IPS-11a (cell line): Measurements from ENCODE around the gene JAZF1.

Source experiments
- H3K4me3 ChIP-seq: one replicate; pipeline ENCODE4 v1.5.1; 2013; ENCODE audit warnings: low read depth, low read length, control low read depth

The JAZF1 gene

DNA sequence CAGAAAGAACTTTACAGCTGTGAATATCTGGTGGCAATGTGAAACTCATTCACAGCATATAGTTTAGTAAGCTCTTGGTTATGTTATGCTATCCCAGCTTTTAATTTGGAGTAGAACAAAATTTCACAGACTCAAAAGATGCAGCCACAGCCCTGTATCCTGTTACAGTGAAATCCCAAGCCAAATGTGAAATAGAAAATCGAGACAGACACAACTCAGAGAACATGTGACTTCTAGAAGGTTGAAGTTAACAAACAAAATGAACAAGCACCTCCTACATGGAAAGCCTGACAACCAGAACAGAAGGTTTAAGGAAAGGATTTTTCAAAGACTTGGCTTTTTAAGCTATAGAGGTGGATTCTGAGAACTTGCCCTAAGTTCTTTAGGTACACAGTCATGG, 39.6 kb downstream of the JAZF1 start:
- H3K4me3 ChIP-seq: no peak overlapping the region

DNA sequence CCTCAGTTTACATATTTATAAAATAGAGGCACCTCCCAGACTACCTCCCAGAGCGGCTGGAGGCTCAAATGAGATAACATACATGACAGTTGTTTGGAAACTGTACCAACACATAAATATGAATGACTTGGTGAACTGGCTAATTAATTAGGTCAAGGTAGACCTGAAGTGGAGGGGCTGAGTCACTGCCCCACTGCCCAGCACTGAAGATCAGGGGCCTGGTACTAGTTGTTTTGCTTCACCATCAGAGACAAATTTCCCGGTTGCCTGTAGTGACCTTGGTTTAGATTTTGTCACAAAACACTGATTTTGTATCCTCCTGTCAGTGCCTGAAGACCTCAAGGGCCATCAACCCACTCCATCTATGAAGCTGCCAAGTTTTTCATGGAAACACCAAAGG, 41.8 kb downstream of the JAZF1 start:
- H3K4me3 ChIP-seq: no peak overlapping the region

DNA sequence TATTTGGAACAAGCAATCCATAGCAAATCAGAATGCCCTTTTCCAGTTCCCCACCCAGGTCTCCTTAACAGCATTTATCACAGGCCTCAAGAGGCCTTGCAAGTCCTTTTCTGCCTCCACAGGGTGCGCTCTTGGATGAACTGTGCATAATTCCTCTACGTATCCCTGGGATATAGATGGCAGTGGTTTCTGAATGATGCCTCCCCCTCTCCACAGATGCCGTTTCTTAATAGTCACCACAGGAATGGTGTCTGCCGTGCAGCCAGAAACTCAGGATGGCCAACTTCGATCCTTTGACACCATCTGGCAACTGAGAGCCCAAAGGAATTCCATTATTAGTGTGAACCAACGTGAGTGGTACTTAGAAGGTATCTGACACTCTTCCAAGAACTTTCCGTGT, 43.1 kb downstream of the JAZF1 start:
- no peak overlapping the region for H3K4me3 ChIP-seq

DNA sequence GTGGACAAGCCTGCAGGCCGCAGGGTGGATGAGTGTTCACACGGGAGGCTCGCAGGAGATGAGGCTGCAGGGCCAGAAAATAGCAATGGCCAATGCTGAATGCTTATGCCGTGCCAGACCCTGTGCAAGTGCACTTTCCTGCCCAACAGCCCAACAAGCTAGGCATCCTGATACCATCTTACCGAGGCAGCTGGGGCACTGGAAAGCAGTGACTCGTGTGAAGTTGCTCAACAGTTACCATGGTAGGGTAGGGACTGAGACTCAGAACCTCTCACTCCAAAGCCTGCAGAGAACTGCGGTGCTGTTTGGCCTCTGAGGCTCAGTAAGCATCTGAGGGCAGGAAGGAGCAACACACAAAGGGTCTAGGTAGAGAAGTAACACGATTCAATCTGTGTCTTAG, 43.7 kb downstream of the JAZF1 start:
- H3K4me3 ChIP-seq: no peak overlapping the region

DNA sequence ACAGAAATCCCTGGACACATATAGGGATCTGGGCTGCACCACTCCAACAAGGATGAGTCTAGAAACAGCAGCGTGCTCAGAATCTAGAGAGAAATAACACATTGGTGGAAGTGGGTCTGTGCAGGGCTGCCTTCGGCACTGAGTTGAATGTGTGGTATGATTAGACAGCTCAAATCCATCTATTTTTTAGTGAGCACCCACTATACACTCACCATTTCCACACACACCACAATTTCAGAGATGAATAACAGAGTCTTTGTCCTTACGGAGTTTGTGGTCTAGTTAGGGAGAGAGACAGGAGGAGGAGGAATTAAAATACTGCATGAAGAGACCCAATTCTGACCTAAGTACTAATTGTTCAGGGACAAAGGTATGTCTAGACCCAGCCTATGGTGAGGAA, 44.2 kb downstream of the JAZF1 start:
- H3K4me3 ChIP-seq: no peak overlapping the region

DNA sequence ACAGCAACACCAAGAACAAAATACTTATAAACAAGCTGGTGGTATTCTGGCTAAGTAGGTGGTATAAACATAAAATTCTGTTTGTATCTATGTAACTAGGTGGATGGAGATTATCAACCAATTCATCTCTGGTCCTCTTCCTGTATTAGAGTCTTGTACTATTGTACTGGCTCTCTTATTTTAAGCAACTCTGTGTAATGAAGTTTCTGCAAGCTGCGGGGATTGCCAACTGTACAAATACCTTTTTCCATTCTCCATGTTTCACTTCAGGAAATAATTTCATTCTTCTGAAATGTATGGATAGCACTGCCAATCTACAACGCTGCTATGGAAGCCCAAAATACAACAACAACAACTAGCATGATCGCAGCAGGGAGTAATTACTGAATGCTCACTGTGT, 44.8 kb downstream of the JAZF1 start:
- H3K4me3 ChIP-seq: no peak overlapping the region

DNA sequence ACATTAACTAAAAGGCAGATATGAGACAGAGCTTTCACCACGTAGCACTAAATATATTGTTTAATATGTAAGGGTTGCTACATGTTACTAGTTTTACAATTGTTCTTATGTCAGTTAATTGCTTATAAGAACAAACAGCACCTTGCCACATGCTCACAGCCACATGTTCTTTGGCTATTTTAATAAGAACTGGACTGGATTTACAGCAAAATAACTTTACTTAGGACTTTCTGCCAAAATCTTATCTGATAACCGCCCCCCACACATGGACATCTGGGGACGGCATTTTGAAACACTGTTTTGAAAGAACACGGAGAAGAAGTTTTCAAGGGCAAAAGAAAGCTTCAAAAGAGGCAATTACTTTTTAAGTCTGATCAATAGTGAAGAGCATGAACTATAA, 45.3 kb downstream of the JAZF1 start:
- H3K4me3 ChIP-seq: no peak overlapping the region

DNA sequence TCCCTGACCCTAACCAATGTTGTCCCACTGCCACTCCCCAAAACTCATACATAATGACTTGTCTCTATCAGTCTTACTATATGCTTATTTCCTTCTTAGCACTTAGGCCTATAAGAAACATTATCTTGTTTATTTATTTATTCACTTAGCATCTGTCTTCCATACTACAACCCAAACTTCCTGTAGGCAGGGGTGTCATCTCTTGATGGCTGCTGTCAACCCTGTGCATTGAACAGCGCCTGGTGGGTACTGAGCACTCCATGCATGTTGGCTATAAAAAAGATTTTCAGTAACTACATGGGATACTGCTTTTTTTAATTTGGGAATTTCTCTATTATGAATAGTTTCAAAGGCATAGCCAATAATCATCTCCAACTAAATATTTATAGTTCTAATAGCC, 46.7 kb downstream of the JAZF1 start:
- no peak overlapping the region for H3K4me3 ChIP-seq

DNA sequence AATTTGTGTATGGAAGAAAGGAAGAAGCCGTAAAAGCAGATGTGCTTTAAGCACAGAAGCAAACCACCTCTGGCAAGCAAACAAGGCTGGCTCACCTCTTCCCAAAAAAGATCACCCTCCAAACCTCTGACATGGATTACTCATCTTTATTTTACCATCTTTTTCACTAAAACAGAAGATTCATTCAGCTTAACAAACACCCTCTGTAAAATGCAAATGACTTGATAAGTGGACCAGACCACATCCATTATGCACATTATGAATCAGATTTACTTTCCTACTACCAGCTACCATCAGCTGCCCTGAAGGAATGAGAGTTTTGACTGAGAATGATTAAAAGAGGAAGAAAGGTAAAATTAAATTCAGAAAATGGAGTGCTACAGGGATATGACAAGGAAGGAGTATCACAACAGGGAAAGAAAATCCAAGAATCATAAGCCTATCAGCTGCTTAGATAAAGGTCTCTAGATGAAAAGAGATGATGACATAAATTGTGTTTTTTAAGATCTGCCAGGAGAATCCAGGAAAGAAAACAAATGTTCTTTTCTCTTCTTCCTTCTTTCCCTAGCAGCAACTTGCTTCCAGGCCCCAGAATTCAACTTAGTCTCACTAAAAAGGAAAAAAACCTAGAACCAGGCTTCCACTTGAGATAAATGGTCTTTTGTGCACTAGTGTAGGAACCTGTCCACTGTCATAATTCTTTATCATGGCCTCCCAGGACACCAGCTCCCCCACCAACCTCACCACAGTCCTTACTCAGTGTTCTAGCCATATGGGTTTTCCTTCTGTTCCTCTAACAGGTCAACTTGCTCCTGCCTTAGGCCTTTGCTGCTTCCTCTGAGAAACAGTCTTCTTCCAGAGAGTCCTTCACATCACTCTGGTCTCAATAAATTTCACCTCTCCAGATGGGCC, 47.4 kb downstream of the JAZF1 start:
- H3K4me3 ChIP-seq: no peak overlapping the region

DNA sequence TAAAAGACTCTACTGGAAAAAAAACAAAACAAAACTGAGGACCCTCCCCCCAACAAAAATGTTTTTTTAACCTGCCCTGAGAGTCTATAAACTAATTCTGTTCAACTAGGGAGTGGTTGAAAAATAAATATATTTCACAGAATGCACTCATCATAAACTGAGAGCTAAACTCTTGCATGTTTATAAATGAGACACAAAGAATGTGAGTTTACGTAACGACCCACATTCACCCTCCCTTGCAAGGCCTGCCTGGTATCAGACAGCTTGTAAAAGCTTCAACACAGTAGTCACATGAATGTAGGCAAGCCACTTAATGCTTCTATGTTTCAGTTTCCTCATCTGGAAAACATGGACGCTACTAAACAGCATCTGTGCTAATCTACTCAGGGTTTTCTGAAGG, 50.3 kb downstream of the JAZF1 start:
- H3K4me3 ChIP-seq: no peak overlapping the region

DNA sequence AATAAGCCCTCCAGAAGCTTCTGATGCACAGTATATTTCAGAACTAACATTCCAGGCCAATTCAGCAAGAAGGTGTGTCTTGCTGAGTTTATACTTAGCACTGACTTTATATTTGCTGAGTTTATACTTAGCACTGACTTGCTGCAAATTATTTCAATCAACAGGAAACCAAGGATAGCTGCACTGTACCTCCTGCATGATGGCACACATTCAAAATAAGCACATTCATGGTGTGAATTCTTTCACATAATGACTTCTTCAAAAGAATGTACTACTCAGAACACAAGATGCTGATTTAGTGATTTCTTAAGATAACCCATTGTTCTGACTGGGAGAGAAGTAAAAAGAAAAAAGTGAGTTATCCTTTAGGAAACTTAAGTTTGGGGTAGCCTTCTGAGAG, 52.0 kb downstream of the JAZF1 start:
- no peak overlapping the region for H3K4me3 ChIP-seq

DNA sequence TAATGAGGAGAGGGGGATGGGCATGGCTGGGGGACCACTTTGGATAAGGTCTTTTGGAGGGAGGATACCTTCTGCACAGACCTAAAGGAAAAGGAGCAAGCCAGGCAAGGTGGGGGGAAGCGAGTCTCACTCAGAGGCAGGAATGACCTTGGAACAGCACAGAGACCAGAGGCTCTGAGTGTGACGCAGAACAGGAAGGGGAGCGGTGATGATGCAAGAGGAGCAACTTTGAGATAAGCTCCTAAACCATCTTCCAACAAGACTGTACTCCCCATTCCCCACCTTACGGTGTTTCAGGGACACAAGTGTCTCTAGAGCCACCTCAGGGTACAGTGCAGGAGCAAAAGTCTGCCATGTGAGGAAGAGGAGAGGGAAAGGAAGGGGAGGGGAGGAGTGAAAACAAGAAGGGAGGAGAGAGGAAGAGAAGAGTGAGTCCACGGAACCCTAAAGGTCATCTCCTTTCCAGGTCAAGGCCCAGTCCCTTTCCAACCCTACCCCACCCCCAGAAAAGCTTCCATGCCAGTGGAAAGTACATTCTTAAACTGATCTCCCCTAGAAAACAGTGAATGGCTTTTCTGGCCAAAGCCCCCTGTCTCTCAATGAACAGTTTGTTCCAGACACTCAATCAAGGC, 54.1 kb downstream of the JAZF1 start:
- H3K4me3 ChIP-seq: no peak overlapping the region

DNA sequence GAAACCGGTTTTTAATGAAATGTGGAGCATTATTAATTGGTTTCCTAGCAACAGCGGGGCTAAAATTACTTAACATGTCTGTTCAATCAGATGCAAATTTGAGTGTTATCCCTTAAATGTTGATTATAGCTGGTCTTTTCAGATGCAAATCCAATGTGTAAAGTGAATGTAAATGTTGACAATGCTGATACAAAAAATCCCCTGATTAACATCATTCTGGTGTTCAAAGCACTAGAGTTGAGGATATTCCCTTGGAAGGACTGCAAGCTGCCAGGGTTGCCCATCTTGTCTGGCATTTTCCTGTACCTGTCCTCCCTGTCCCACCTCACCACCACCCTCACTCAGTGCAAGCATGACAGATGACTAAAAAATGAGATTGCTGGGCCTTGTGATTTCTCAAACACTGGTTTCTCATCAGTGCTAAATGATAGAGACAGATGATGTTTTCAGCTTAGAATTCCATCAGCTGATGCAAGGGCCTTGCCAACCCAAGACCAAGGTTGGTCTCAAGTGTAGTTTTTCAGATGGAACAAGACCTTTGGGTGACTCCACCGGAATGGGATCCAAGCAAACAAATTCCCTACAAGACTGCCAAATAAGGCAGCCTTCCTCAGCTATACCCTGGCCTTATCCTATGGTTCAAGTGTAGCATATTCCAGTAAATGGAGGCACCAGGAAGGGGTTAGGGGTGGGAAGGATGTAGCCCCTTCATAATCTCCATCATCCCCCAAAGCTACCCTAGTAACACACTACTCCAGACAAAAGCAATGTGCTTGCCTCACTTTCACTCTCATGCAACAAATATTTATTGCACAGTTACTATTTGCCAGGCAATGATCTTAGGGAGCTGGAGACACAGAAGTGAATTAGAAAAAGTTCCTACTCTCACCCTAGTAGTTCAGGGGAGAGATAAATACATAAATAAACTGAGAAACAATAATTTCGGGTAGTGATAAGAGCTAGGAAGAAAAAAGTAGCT, 54.9 kb downstream of the JAZF1 start:
- H3K4me3 ChIP-seq: no peak overlapping the region

DNA sequence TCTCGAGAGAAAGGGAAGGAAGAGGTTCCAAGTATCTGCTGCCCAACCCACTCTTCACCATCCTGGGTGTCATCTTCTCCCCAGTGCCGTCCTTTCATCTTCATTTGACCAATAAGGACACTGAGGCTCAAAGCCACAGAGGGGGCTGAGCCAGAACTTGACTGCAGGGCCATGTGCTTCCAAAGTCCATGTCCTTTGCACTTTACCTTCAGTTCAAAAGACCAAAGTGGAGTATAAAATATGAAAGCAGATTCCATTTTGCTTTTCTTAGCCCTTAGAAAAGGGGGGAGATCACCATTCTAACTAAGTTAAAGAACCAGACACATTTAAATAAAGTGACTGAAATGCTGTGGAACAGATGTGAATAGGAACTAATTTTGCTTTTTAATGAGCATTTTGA, 56.2 kb downstream of the JAZF1 start:
- H3K4me3 ChIP-seq: no peak overlapping the region

DNA sequence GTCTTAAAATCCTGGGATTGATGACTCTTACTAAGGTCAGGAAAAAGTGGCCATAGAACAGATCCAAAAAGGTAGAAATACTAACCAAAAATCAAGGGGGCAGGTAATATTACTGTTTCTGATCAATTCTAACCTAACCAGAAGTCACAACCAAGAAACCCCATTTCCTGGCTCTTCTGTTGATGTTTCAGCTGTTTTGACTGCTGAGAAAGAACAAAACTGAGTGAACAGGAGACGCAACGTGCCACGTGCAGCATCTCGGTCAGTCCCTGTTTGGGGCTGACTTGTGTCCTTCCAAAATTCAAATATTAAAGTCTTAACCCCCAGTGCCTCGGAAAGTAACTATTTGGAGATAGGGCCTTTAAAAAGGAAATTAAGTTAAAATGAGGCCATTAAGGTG, 56.8 kb downstream of the JAZF1 start:
- H3K4me3 ChIP-seq: no peak overlapping the region

DNA sequence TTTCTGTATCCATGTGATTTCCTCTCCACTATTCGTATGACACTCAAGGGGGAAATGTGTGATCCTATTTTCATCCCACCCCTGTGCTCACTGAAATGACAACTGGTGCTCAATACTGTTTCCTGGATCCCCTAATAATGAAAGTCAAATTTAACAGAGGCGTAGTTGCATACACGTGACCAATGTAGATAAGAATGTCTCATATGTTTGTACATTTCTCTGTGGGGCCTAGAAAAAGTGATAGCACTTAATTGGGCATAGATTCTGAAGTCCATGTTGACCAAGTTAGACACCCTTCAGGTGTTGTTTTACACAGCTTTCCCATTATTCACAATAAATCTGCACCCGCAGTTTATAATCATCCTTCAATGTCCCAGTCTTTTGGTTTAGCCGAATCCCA, 59.1 kb downstream of the JAZF1 start:
- no peak overlapping the region for H3K4me3 ChIP-seq

DNA sequence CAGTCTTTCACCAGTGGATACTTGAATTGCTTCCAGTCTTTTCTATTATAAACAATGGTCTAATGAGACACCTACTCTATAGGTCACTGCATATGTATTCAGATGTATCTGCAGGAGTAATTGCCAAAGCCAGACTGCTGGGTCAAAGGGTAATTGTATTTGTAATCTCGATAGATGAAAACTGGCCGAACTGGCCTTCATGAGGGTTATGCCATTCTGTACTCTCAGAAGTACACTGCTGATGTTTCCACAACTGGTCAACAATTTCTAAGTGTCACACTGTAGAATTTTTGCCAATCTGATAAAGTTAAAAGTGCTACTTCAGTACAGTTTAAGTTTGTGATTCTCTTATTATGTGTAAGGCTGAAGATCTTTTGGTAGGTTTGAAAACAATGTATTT, 64.6 kb downstream of the JAZF1 start:
- no peak overlapping the region for H3K4me3 ChIP-seq

DNA sequence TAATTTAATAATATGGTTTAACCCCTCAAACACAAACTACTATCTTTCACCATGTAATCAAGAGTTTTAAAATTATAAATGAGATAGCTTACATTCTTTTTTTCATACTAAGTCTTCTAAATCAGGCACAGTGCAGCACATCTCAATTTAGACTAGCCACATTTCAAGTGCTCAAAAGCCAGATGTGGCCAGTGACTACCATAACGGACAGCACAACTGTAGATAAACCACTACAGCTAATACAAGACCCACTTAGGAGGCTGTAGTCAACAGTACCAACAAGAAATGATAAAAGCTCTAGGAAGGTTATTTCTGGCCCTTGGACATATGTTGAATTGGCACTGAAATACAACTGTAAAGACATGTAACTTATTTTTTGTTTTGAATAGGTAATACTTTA, 65.3 kb downstream of the JAZF1 start:
- H3K4me3 ChIP-seq: no peak overlapping the region

DNA sequence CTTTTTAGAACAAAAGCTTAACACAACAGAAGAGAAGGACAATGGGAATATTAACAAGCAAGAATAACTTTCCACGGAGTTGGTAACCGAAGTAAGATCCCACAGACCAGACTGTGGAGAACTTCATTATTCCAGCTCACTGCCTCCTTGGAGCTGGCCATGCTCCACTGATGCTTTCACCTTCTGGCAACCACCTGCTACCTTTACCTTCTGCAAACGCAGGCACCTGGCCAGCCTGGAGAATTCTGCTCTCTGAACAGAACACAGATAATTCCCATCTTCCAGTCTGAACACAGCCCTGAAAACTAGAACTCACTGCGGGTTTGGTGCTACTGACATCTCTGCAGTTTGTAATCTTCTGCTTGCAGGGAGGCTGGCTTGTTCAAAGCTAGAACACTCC, 66.5 kb downstream of the JAZF1 start:
- H3K4me3 ChIP-seq: no peak overlapping the region

DNA sequence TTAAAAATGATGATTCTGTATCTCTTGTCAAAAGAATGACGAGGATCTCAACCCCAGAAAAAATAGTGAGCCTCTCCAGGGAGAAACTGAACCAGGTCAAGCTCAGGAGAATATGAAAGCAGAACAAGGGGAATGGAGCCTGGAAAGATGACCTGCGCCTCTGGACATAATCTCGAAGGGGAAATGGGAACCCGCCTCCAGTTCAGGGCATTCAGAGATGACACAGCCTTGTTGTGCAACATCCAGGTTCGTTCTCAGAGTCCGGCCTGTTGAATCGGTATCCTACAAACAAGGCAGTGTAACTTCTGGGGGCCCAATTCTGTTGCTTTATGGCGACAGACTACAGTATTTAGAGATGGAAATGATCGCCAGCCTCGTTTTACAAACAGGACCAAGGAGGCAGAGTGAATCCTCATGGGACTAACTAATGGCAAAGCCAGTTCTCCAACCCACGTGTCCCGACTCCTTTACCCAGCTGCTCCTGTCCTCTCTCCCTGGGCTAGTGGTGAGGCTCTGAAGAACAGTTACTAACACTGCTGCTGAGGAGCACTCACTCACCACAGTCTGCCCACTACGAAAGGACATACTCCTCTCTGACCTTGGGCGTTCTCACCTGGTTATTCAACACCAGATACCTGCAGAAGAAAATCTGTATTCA, 67.6 kb downstream of the JAZF1 start:
- no peak overlapping the region for H3K4me3 ChIP-seq

DNA sequence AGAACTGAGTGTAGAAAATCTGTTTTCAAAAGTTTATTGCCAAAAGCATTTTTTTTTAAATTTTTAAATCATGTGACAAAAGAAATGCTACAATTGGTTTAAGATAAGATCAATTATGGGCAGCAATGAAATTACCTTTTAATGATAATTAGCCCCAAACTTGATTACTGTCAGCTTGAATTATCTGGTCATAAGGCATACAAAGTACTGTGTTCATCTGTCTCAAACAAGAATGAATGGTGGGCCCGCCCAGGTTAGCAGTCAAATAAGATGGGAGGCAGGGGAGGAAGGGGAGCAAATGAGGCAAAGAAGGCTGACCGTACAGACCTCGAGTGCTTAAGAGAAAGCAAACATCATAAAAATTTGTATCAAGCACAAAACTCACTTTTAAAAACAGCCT, 68.1 kb downstream of the JAZF1 start:
- no peak overlapping the region for H3K4me3 ChIP-seq
